WTC11 (cell line): Measurements from ENCODE around the gene ZNF341. TPM values are rescaled to one million over a fixed set of nuclear protein-coding genes. Genes with fewer than 3 reads are reported as not detected.

Experiments used
- ATAC-seq: fragments of 200-7000 bp; cut with Tn5 transposase; 2 replicates; pipeline ENCODE4 v1.10.0; 2021; ENCODE audit warnings: mild to moderate bottlenecking, moderate library complexity
- CTCF ChIA-PET: fragments of 300-600 bp; sonication (Branson Sonifier 250); formaldehyde crosslinking; loops from one replicate; lab custom pipeline; 2021; ENCODE audit warnings: antibody characterized with exemption; lab: Charles Lee
- POLR2A ChIA-PET: fragments of 350-600 bp; sonication (Branson Sonifier 250); formaldehyde crosslinking; loops from one replicate; lab custom pipeline; 2021; ENCODE audit warnings: antibody characterized with exemption; lab: Charles Lee
- DNase-seq: peaks from one replicate; pipeline ENCODE4 v3.0.0; 2021; ENCODE audit warnings: low spot score
- H3K27ac Mint-ChIP-seq: 2 replicates; pipeline ENCODE4 v1.8.0; 2021; ENCODE audit warnings: mixed read lengths
- H3K27me3 Mint-ChIP-seq: 2 replicates; pipeline ENCODE4 v1.8.0; 2021; ENCODE audit warnings: low read depth, mild to moderate bottlenecking, moderate library complexity, mixed read lengths
- H3K36me3 Mint-ChIP-seq: 2 replicates; pipeline ENCODE4 v1.8.0; 2021; ENCODE audit warnings: mixed read lengths
- H3K4me1 Mint-ChIP-seq: 2 replicates; pipeline ENCODE4 v1.8.0; 2022; ENCODE audit warnings: mixed read lengths
- H3K4me3 Mint-ChIP-seq: 2 replicates; pipeline ENCODE4 v1.8.0; 2021; ENCODE audit warnings: mild to moderate bottlenecking, moderate library complexity, mixed read lengths
- H3K9me3 Mint-ChIP-seq: 2 replicates; pipeline ENCODE4 v1.8.0; 2021; ENCODE audit warnings: mixed read lengths
- AR ChIP-seq: fragments of 250-450 bp; sonication (Bioruptor Pico); IDR thresholded peaks from 2 replicates; pipeline ENCODE4 v1.9.0; 2021; ENCODE audit warnings: mild to moderate bottlenecking
- CTCF ChIP-seq: fragments of 200-600 bp; IDR thresholded peaks from 2 replicates; pipeline ENCODE4 v1.8.0; 2022; ENCODE audit warnings: antibody characterized with exemption
- ELF4 ChIP-seq: sonication (generic); formaldehyde crosslinking; IDR thresholded peaks from 2 replicates; pipeline ENCODE4 v1.8.1; 2022; ENCODE audit warnings: low read depth, mild to moderate bottlenecking, moderate library complexity, missing genetic modification reagents
- NFYB ChIP-seq: sonication (generic); formaldehyde crosslinking; conservative IDR thresholded peaks from 2 replicates; pipeline ENCODE4 v1.8.0; 2022; ENCODE audit warnings: low read depth, missing genetic modification reagents
- NR2C2 ChIP-seq: sonication (generic); formaldehyde crosslinking; IDR thresholded peaks from 2 replicates; pipeline ENCODE4 v1.8.0; 2022; ENCODE audit warnings: mild to moderate bottlenecking, missing genetic modification reagents
- RORB ChIP-seq: fragments of 250-450 bp; sonication (Bioruptor Pico); IDR thresholded peaks from 2 replicates; pipeline ENCODE4 v1.9.0; 2021; ENCODE audit warnings: mild to moderate bottlenecking
- SMAD4 ChIP-seq: sonication (generic); formaldehyde crosslinking; IDR thresholded peaks from 2 replicates; pipeline ENCODE4 v1.8.0; 2022; ENCODE audit warnings: mild to moderate bottlenecking, missing genetic modification reagents
- SOX15 ChIP-seq: fragments of 250-450 bp; sonication (Bioruptor Pico); IDR thresholded peaks from 2 replicates; pipeline ENCODE4 v1.9.0; 2021; ENCODE audit warnings: mild to moderate bottlenecking
- TEAD1 ChIP-seq: sonication (generic); formaldehyde crosslinking; IDR thresholded peaks from 2 replicates; pipeline ENCODE4 v1.8.0; 2022; ENCODE audit warnings: mild to moderate bottlenecking, missing genetic modification reagents
- ZBTB43 ChIP-seq: sonication (generic); formaldehyde crosslinking; IDR thresholded peaks from 2 replicates; pipeline ENCODE4 v1.8.1; 2023; ENCODE audit warnings: mild to moderate bottlenecking, missing genetic modification reagents
- ZMAT4 ChIP-seq: fragments of 250-450 bp; sonication (Bioruptor Pico); IDR thresholded peaks from 2 replicates; pipeline ENCODE4 v1.9.0; 2021; ENCODE audit warnings: mild to moderate bottlenecking
- ZNF121 ChIP-seq: sonication (generic); formaldehyde crosslinking; IDR thresholded peaks from 2 replicates; pipeline ENCODE4 v1.8.0; 2023; ENCODE audit warnings: missing genetic modification reagents
- ZNF232 ChIP-seq: sonication (generic); formaldehyde crosslinking; IDR thresholded peaks from 2 replicates; pipeline ENCODE4 v1.8.0; 2022; ENCODE audit warnings: mild to moderate bottlenecking, missing genetic modification reagents
- ZNF416 ChIP-seq: fragments of 250-450 bp; sonication (Bioruptor Pico); IDR thresholded peaks from 2 replicates; pipeline ENCODE4 v1.9.0; 2021; ENCODE audit warnings: mild to moderate bottlenecking, inconsistent platforms
- total RNA-seq: library from RNA; stranded (reverse); gene quantifications from 3 replicates; pipeline ENCODE4 v1.2.3, GENCODE V29; 2021
- TF ChIP-seq, protein P1 (sequence below): sonication (generic); formaldehyde crosslinking; IDR thresholded peaks from 2 replicates; pipeline ENCODE4 v1.8.0; 2023; ENCODE audit warnings: mild to moderate bottlenecking, missing genetic modification reagents
- TF ChIP-seq, protein P2 (sequence below): sonication (generic); formaldehyde crosslinking; IDR thresholded peaks from 2 replicates; pipeline ENCODE4 v1.8.1; 2022; ENCODE audit warnings: mild to moderate bottlenecking, moderate library complexity, missing genetic modification reagents
- TF ChIP-seq, protein P3 (sequence below): sonication (generic); formaldehyde crosslinking; IDR thresholded peaks from 2 replicates; pipeline ENCODE4 v1.8.1; 2022; ENCODE audit warnings: missing genetic modification reagents, borderline replicate concordance
- TF ChIP-seq, protein P4 (sequence below): sonication (generic); formaldehyde crosslinking; IDR thresholded peaks from 2 replicates; pipeline ENCODE4 v1.8.1; 2023; ENCODE audit warnings: mild to moderate bottlenecking, missing genetic modification reagents, moderate library complexity
- TF ChIP-seq, protein P5 (sequence below): sonication (generic); formaldehyde crosslinking; IDR thresholded peaks from 2 replicates; pipeline ENCODE4 v1.8.0; 2022; ENCODE audit warnings: mild to moderate bottlenecking, missing genetic modification reagents
- TF ChIP-seq, protein P6 (sequence below): sonication (generic); formaldehyde crosslinking; IDR thresholded peaks from 2 replicates; pipeline ENCODE4 v1.8.1; 2022; ENCODE audit warnings: mild to moderate bottlenecking, missing genetic modification reagents, moderate library complexity, borderline replicate concordance

The ZNF341 gene
- total RNA-seq, 1 experiment from 2014 or later: 9.6 TPM

GRCh38 chr20:33689973-33690372 is 41.8 kb upstream of the ZNF341 start:
- Mint-ChIP-seq H3K9me3 (no peaks in the 10 kb centered on the region), H3K27me3 (peaks cover 30% of the 10 kb centered on the region), H3K4me1 (peaks cover 27% of the 10 kb centered on the region), H3K4me3 (no peak overlapping the region), H3K36me3 (no peaks in the 10 kb centered on the region), H3K27ac (no peak overlapping the region)
- DNase-seq: no peak
- ATAC-seq: no peak
- TF ChIP-seq SOX15 (CRISPR knock-in tag) (no peak), ZBTB43 (no peak), ELF4 (no peak), AR (CRISPR knock-in tag) (no peak), SMAD4 (CRISPR knock-in tag) (no peak), ZNF232 (CRISPR knock-in tag) (no peak), RORB (no peak), NFYB (no peak), ZMAT4 (CRISPR knock-in tag) (no peak)
- TF ChIP-seq, protein P1, sequence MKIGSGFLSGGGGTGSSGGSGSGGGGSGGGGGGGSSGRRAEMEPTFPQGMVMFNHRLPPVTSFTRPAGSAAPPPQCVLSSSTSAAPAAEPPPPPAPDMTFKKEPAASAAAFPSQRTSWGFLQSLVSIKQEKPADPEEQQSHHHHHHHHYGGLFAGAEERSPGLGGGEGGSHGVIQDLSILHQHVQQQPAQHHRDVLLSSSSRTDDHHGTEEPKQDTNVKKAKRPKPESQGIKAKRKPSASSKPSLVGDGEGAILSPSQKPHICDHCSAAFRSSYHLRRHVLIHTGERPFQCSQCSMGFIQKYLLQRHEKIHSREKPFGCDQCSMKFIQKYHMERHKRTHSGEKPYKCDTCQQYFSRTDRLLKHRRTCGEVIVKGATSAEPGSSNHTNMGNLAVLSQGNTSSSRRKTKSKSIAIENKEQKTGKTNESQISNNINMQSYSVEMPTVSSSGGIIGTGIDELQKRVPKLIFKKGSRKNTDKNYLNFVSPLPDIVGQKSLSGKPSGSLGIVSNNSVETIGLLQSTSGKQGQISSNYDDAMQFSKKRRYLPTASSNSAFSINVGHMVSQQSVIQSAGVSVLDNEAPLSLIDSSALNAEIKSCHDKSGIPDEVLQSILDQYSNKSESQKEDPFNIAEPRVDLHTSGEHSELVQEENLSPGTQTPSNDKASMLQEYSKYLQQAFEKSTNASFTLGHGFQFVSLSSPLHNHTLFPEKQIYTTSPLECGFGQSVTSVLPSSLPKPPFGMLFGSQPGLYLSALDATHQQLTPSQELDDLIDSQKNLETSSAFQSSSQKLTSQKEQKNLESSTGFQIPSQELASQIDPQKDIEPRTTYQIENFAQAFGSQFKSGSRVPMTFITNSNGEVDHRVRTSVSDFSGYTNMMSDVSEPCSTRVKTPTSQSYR (CRISPR knock-in tag): no peak
- TF ChIP-seq, protein P2, sequence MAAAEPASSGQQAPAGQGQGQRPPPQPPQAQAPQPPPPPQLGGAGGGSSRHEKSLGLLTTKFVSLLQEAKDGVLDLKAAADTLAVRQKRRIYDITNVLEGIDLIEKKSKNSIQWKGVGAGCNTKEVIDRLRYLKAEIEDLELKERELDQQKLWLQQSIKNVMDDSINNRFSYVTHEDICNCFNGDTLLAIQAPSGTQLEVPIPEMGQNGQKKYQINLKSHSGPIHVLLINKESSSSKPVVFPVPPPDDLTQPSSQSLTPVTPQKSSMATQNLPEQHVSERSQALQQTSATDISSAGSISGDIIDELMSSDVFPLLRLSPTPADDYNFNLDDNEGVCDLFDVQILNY (CRISPR knock-in tag): no peak
- POLR2A ChIA-PET: interaction anchor here (0.9 kb wide), 1 partner anchor 23 kb away, joined by 7 read pairs; the partner anchor contains the start of gene ACTL10
- CTCF ChIA-PET: interaction anchor here (1.6 kb wide), 1 partner anchor 22 kb away, joined by 3 read pairs; no protein-coding TSS in a partner anchor

DNA sequence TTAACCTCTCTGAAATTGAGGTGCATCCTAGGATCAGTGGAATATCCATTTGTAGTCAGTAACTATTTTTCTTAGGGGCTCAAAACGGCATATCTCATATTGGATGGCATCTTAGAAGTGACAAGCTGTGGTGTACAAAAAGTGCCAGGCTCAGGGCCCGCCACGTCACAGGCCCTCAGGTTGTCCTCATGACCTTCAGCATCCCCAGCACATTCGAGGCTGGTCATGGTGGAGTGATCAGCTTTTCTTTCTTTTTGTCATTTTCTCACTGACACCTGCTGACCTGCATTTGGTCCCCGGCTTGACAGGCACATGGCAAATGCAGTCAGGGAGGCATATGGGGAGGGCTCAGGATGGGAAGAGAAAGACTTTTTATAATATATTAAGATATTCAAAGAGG is 38.5 kb upstream of the ZNF341 start:
- DNase-seq (no peak), ATAC-seq (no peak)
- POLR2A ChIA-PET: interaction anchor here (0.9 kb wide), 1 partner anchor 30 kb away, joined by 4 read pairs; no protein-coding TSS in a partner anchor
- H3K27ac Mint-ChIP-seq: no peak overlapping the region
- H3K9me3 Mint-ChIP-seq: peaks cover 8% of the 10 kb centered on the region
- H3K36me3 Mint-ChIP-seq: peaks cover 8% of the 10 kb centered on the region
- H3K4me1 Mint-ChIP-seq: peaks cover 17% of the 10 kb centered on the region
- no peak overlapping the region for H3K4me3 Mint-ChIP-seq
- CTCF ChIA-PET: interaction anchor here (1.0 to 1.4 kb wide), 2 partner anchors 25 to 38 kb away, joined by 3 read pairs; partner anchors contain the start of gene ZNF341
- peaks cover 22% of the 10 kb centered on the region for H3K27me3 Mint-ChIP-seq
- TF ChIP-seq ZNF121 (CRISPR knock-in tag): no peak
- TF ChIP-seq, protein P3, sequence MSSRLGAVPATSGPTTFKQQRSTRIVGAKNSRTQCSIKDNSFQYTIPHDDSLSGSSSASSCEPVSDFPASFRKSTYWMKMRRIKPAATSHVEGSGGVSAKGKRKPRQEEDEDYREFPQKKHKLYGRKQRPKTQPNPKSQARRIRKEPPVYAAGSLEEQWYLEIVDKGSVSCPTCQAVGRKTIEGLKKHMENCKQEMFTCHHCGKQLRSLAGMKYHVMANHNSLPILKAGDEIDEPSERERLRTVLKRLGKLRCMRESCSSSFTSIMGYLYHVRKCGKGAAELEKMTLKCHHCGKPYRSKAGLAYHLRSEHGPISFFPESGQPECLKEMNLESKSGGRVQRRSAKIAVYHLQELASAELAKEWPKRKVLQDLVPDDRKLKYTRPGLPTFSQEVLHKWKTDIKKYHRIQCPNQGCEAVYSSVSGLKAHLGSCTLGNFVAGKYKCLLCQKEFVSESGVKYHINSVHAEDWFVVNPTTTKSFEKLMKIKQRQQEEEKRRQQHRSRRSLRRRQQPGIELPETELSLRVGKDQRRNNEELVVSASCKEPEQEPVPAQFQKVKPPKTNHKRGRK (CRISPR knock-in tag): no peak
- TF ChIP-seq, protein P4, sequence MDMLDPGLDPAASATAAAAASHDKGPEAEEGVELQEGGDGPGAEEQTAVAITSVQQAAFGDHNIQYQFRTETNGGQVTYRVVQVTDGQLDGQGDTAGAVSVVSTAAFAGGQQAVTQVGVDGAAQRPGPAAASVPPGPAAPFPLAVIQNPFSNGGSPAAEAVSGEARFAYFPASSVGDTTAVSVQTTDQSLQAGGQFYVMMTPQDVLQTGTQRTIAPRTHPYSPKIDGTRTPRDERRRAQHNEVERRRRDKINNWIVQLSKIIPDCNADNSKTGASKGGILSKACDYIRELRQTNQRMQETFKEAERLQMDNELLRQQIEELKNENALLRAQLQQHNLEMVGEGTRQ (CRISPR knock-in tag): no peak
- no peak for TF ChIP-seq NR2C2
- TF ChIP-seq CTCF: no peak
- TF ChIP-seq, protein P5, sequence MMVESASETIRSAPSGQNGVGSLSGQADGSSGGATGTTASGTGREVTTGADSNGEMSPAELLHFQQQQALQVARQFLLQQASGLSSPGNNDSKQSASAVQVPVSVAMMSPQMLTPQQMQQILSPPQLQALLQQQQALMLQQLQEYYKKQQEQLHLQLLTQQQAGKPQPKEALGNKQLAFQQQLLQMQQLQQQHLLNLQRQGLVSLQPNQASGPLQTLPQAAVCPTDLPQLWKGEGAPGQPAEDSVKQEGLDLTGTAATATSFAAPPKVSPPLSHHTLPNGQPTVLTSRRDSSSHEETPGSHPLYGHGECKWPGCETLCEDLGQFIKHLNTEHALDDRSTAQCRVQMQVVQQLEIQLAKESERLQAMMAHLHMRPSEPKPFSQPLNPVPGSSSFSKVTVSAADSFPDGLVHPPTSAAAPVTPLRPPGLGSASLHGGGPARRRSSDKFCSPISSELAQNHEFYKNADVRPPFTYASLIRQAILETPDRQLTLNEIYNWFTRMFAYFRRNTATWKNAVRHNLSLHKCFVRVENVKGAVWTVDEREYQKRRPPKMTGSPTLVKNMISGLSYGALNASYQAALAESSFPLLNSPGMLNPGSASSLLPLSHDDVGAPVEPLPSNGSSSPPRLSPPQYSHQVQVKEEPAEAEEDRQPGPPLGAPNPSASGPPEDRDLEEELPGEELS (CRISPR knock-in tag): no peak
- TF ChIP-seq, protein P6, sequence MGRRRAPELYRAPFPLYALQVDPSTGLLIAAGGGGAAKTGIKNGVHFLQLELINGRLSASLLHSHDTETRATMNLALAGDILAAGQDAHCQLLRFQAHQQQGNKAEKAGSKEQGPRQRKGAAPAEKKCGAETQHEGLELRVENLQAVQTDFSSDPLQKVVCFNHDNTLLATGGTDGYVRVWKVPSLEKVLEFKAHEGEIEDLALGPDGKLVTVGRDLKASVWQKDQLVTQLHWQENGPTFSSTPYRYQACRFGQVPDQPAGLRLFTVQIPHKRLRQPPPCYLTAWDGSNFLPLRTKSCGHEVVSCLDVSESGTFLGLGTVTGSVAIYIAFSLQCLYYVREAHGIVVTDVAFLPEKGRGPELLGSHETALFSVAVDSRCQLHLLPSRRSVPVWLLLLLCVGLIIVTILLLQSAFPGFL: no peak
- TF ChIP-seq ZNF416: no peak
- no peak for TF ChIP-seq TEAD1
